DMS 273 (cell line): ENCODE data around the gene OR5W2.
"Not testable (repeated sequence)": the region's sequence is repeated elsewhere in the genome, so short reads cannot be mapped to it uniquely, and the experiment has no call there.

ENCODE experiments used
- DNase-seq: peaks from one replicate; lab custom pipeline; 2025; ENCODE audit not compliant: unreplicated experiment; lab: John Stamatoyannopoulos, UW

Gene OR5W2

DNA sequence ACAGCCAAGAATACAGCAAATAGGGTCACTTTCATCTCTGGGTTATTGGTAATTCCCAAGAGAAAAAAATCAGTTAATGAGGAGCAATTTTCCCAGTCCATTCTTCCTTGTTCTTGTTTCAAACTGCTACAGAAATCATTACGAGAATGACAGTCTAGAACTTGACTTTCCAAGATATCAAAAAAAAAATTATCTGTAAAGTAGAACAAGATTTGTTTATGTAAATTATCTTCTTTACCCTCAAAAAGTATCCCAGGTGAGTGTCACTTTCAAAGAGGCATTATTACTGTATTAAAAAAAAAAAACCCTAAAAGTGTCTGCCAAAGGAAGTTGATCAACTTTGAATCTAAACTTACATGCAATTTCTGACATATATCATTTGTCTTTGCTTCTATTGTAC, at the start of gene OR5W2:
TSS of gene OR5W2 (minus strand) at position 101 of the 400 bp plus-strand sequence. CDS start at position 101, 0 bp downstream.
- no peak for DNase-seq

DNA sequence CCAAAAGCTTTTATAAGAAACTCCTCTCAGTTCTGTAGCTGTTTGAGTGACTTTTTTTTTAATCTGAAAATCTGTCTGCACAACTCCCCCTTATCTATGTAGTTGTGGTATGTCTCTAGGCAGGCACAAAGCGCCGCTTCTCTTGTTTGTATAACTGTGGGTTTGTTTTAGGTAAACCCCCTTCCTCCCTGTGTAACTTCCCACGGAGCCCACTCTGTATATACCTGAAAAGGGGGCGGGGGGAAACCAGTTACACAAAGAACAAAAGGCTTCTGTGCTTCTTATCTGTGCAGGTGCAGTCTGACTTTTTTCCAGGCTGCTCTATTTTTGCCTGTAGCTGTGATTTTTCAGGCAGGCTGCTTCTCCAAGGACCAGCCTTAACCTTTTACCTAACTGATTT, 42.1 kb upstream of the OR5W2 start:
- DNase-seq: no peak

DNA sequence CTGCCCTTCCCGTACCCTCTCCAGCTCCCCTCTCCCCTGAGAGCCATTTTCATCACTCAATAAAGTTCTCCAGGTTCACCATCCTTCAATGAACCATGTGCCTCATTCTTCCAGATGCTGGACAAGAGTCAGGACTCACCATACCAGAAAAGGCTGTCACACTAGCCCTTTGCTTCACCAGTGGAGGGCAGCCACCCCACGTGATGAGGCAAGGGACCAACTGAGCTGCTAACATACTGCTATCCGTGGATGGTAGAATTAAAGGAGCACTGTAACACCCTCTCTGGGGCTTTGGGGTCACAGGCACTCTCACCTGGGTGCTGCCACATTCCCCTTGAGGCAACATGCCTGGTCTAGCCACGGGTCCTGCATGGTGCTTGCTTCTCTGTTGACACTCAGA, 34.9 kb upstream of the OR5W2 start:
- no peak for DNase-seq

- DNase-seq: peak; percentile 46
Measured at GRCh38 chr11:55942785-55943392, 28.5 kb upstream of the OR5W2 start.

GRCh38 chr11:55936300-55936699, 21.9 kb upstream of the OR5W2 start, which contains the start of gene OR5I1:
Gene OR5I1 (minus strand): TSS chr11:55936400. CDS start chr11:55936400, 0 bp downstream.
- no peak for DNase-seq

GRCh38 chr11:55920537-55920936, 6.2 kb upstream of the OR5W2 start:
- DNase-seq: no peak

- DNase-seq: no peak
Measured at GRCh38 chr11:55902308-55902707, 12.1 kb downstream of the OR5W2 start.

GRCh38 chr11:55895216-55895615, 19.2 kb downstream of the OR5W2 start:
- no peak for DNase-seq

GRCh38 chr11:55885481-55885880, 28.9 kb downstream of the OR5W2 start:
- DNase-seq: not testable (repeated sequence)

DNA sequence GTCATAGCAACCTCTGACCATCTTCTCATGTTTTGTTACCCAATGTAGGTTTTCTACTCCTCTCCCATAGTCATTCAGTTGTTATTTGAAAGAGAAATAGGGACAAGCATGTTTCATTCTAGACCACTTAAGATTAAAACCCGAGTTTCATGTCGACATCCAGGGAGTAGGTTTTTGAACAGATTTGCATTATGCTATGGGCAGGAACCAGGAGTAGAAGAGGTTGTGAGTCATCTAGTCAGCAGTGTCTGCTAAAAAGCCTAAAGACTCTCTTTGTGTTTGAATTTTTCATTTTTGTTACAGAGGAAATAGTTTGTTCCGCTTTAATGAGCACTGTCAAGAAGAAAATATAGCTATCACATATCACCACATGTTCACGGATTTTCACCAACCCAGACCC, 29.4 kb downstream of the OR5W2 start:
- DNase-seq: not testable (repeated sequence)

DNA sequence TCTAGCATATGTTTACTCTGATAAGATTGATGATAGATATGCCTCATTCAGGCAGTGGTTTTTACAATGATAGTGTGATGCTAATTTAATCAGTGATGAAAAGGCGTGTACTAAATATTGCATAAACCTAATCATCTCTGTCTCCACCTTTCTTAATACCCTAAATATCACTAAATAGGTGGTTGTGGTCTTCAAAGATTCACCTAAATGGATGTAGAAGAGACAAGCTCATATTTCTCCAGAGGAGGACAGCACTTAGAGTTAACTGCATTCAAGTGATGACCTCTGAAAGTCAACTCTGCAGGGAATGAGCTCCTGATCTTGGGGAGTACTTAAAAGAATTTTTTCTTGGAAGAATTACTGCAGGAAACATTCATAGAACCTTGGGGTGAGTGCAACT, 31.4 kb downstream of the OR5W2 start, which contains the start of gene TRIM51:
TSS of gene TRIM51 (plus strand) at position 301 of the 400 bp plus-strand sequence. CDS start 2,132 bp downstream, outside the sequence.
- not testable (repeated sequence) for DNase-seq

DNA sequence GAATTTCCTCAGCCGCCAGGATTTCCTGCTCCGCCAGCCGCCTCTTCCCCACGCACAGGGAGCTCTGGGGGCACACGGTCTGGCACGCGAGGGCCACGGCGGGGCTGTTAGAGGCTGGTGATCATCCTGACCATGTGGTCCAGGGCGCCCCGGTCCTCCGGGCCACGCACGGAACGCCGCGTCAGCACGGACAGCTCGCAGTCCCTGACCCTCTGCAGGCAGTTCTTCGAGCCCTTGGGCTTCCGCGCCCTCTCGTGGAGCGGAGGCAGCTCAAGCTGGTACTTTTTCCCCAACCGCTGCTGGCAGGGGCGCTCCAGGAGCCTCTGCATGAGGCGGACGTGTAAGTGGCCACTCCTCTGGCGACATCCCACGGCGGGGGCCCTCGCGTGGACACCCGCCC, 41.2 kb downstream of the OR5W2 start:
- DNase-seq: not testable (repeated sequence)

DNA sequence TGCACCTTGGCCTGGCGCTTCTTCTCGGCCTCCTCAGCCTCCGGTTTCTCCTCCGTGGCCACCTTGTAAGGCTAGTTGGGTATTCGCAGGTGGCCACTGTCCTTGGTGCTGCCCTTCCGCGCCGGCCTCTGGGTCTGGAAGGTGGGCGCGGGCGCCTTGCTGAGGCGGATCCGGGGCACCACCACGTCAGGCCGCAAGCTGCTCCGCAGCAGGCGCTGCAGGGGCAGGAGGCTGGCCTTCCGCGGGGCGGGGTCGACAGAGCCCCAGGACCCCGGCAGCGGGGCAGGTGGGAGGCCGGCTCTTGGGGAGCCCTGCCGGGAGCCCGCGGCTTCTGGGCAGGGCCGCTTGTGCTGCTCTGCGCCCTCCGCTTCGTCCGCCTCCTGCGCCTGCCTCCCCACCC, 41.7 kb downstream of the OR5W2 start:
- DNase-seq: not testable (repeated sequence)

GRCh38 chr11:55867354-55867753, 47.0 kb downstream of the OR5W2 start:
- DNase-seq: not testable (repeated sequence)
